HEK293 (cell line): ENCODE measurements around the gene UBE2F.

Experiments
- BCL11A ChIP-seq: fragments of 450-650 bp; formaldehyde crosslinking; IDR thresholded peaks from 2 replicates; pipeline ENCODE4 v1.5.1; 2016; ENCODE audit warnings: low read depth, missing biosample characterization, missing genetic modification characterization
- YY1 ChIP-seq: fragments of 450-650 bp; formaldehyde crosslinking; IDR thresholded peaks from 2 replicates; pipeline ENCODE4 v1.5.1; 2018; ENCODE audit warnings: missing biosample characterization, missing genetic modification characterization
- ZNF792 ChIP-seq: fragments of 450-650 bp; formaldehyde crosslinking; IDR thresholded peaks from 2 replicates; pipeline ENCODE4 v1.5.1; 2016; ENCODE audit warnings: missing biosample characterization, missing genetic modification characterization
- TF ChIP-seq, protein P1 (sequence below): fragments of 450-650 bp; formaldehyde crosslinking; conservative IDR thresholded peaks from 2 replicates; pipeline ENCODE4 v1.5.1; 2016; ENCODE audit warnings: low read depth, missing biosample characterization, missing genetic modification characterization
- TF ChIP-seq, protein P2 (sequence below): fragments of 450-650 bp; formaldehyde crosslinking; IDR thresholded peaks from 2 replicates; pipeline ENCODE4 v1.5.1; 2016; ENCODE audit warnings: missing biosample characterization, missing genetic modification characterization
- TF ChIP-seq, protein P3 (sequence below): fragments of 450-650 bp; formaldehyde crosslinking; IDR thresholded peaks from 2 replicates; pipeline ENCODE4 v1.5.1; 2016; ENCODE audit warnings: missing biosample characterization, missing genetic modification characterization
- TF ChIP-seq, protein P4 (sequence below): IDR thresholded peaks from 2 replicates; pipeline ENCODE4 v1.6.1; 2011; ENCODE audit warnings: mild to moderate bottlenecking, low read depth, low read length, borderline replicate concordance

DNA sequence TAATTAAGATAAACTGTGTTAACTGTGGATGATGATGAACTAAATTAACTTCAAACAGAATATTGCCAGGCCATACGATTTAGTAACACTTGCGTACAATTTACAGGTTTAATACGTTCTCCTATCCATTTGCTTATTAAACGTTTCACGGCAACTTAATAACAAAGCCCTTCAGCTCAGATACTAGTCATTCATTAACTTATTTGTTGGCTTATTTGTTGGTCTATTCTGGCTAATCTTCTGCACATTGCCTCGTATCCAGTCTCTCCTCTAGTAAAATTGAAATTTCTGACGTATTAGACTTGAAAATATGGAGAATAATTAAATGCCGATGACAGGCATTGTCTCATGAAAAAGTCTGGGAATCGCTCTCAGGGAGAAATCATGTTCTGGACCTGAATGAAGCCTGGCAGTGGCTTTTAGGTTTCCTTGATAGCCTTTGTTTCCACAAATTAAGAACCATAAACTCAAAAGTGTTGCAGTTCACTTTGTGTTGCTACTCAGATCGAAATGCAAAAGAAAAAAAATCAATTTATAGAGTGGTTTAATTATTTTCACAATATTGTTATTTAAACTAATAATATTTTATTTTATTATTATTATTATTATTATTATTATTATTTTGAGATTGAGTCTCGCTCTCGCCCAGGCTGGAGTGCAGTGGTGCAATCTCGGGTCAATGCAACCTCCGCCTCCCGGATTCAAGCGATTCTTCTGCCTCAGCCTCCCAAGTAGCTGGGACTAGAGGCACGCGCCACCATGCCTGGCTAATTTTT, 98.4 kb downstream of the UBE2F start:
- TF ChIP-seq, protein P1, sequence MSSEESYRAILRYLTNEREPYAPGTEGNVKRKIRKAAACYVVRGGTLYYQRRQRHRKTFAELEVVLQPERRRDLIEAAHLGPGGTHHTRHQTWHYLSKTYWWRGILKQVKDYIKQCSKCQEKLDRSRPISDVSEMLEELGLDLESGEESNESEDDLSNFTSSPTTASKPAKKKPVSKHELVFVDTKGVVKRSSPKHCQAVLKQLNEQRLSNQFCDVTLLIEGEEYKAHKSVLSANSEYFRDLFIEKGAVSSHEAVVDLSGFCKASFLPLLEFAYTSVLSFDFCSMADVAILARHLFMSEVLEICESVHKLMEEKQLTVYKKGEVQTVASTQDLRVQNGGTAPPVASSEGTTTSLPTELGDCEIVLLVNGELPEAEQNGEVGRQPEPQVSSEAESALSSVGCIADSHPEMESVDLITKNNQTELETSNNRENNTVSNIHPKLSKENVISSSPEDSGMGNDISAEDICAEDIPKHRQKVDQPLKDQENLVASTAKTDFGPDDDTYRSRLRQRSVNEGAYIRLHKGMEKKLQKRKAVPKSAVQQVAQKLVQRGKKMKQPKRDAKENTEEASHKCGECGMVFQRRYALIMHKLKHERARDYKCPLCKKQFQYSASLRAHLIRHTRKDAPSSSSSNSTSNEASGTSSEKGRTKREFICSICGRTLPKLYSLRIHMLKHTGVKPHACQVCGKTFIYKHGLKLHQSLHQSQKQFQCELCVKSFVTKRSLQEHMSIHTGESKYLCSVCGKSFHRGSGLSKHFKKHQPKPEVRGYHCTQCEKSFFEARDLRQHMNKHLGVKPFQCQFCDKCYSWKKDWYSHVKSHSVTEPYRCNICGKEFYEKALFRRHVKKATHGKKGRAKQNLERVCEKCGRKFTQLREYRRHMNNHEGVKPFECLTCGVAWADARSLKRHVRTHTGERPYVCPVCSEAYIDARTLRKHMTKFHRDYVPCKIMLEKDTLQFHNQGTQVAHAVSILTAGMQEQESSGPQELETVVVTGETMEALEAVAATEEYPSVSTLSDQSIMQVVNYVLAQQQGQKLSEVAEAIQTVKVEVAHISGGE = no peak
- no peak for TF ChIP-seq ZNF792 (tag by site-specific recombination)
- TF ChIP-seq, protein P2, sequence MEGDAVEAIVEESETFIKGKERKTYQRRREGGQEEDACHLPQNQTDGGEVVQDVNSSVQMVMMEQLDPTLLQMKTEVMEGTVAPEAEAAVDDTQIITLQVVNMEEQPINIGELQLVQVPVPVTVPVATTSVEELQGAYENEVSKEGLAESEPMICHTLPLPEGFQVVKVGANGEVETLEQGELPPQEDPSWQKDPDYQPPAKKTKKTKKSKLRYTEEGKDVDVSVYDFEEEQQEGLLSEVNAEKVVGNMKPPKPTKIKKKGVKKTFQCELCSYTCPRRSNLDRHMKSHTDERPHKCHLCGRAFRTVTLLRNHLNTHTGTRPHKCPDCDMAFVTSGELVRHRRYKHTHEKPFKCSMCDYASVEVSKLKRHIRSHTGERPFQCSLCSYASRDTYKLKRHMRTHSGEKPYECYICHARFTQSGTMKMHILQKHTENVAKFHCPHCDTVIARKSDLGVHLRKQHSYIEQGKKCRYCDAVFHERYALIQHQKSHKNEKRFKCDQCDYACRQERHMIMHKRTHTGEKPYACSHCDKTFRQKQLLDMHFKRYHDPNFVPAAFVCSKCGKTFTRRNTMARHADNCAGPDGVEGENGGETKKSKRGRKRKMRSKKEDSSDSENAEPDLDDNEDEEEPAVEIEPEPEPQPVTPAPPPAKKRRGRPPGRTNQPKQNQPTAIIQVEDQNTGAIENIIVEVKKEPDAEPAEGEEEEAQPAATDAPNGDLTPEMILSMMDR (tag by site-specific recombination) = no peak
- no peak for TF ChIP-seq BCL11A
- TF ChIP-seq, protein P3, sequence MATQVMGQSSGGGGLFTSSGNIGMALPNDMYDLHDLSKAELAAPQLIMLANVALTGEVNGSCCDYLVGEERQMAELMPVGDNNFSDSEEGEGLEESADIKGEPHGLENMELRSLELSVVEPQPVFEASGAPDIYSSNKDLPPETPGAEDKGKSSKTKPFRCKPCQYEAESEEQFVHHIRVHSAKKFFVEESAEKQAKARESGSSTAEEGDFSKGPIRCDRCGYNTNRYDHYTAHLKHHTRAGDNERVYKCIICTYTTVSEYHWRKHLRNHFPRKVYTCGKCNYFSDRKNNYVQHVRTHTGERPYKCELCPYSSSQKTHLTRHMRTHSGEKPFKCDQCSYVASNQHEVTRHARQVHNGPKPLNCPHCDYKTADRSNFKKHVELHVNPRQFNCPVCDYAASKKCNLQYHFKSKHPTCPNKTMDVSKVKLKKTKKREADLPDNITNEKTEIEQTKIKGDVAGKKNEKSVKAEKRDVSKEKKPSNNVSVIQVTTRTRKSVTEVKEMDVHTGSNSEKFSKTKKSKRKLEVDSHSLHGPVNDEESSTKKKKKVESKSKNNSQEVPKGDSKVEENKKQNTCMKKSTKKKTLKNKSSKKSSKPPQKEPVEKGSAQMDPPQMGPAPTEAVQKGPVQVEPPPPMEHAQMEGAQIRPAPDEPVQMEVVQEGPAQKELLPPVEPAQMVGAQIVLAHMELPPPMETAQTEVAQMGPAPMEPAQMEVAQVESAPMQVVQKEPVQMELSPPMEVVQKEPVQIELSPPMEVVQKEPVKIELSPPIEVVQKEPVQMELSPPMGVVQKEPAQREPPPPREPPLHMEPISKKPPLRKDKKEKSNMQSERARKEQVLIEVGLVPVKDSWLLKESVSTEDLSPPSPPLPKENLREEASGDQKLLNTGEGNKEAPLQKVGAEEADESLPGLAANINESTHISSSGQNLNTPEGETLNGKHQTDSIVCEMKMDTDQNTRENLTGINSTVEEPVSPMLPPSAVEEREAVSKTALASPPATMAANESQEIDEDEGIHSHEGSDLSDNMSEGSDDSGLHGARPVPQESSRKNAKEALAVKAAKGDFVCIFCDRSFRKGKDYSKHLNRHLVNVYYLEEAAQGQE (tag by site-specific recombination) = no peak
- TF ChIP-seq, protein P4, sequence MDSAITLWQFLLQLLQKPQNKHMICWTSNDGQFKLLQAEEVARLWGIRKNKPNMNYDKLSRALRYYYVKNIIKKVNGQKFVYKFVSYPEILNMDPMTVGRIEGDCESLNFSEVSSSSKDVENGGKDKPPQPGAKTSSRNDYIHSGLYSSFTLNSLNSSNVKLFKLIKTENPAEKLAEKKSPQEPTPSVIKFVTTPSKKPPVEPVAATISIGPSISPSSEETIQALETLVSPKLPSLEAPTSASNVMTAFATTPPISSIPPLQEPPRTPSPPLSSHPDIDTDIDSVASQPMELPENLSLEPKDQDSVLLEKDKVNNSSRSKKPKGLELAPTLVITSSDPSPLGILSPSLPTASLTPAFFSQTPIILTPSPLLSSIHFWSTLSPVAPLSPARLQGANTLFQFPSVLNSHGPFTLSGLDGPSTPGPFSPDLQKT = no peak
- no peak for TF ChIP-seq YY1 (tag by site-specific recombination)
